Loucy (cell line): ENCODE measurements around the gene AHDC1.

Experiments
- H2AFZ ChIP-seq: fragments of 200-600 bp; sonication (generic); 2 replicates; pipeline ENCODE4 v1.6.0; 2016; ENCODE audit warnings: antibody characterized with exemption, mild to moderate bottlenecking, low read length, moderate library complexity
- H3F3A ChIP-seq: fragments of 200-600 bp; 2 replicates; pipeline ENCODE4 v1.6.0; 2016; ENCODE audit warnings: antibody characterized with exemption, low read depth, mild to moderate bottlenecking
- H3K27me3 ChIP-seq: fragments of 200-600 bp; sonication (generic); 2 replicates; pipeline ENCODE4 v1.6.1; 2014; ENCODE audit warnings: low read length, mild to moderate bottlenecking; ENCODE audit not compliant: insufficient read depth, poor library complexity, severe bottlenecking
- H3K36me3 ChIP-seq: fragments of 200-600 bp; sonication (generic); 2 replicates; pipeline ENCODE4 v1.6.1; 2016; ENCODE audit warnings: low read length; ENCODE audit not compliant: insufficient read depth
- H3K4me1 ChIP-seq: fragments of 200-600 bp; sonication (generic); 2 replicates; pipeline ENCODE4 v1.5.1; 2014; ENCODE audit warnings: low read length, mild to moderate bottlenecking; ENCODE audit not compliant: insufficient read depth, poor library complexity, severe bottlenecking
- H3K4me2 ChIP-seq: fragments of 200-600 bp; sonication (generic); 2 replicates; pipeline ENCODE4 v1.6.0; 2014; ENCODE audit warnings: antibody characterized with exemption, low read length, low read depth, mild to moderate bottlenecking; ENCODE audit not compliant: poor library complexity, severe bottlenecking
- H3K4me3 ChIP-seq: fragments of 200-600 bp; sonication (generic); 2 replicates; pipeline ENCODE4 v1.5.1; 2014; ENCODE audit warnings: low read length, mild to moderate bottlenecking, mixed read lengths; ENCODE audit not compliant: poor library complexity, severe bottlenecking
- H3K79me2 ChIP-seq: fragments of 200-600 bp; sonication (generic); 2 replicates; pipeline ENCODE4 v1.6.1; 2014; ENCODE audit warnings: low read length; ENCODE audit not compliant: insufficient read depth
- H3K9ac ChIP-seq: fragments of 200-600 bp; sonication (generic); 2 replicates; pipeline ENCODE4 v1.6.0; 2014; ENCODE audit warnings: mild to moderate bottlenecking, low read depth, low read length, moderate library complexity; ENCODE audit not compliant: poor library complexity, severe bottlenecking
- H3K9me2 ChIP-seq: fragments of 200-600 bp; sonication (generic); replicated peaks from 2 replicates; pipeline ENCODE4 v1.6.1; 2016; ENCODE audit warnings: low read depth, low read length, mixed read lengths
- H3K9me3 ChIP-seq: fragments of 200-600 bp; sonication (generic); 2 replicates; pipeline ENCODE4 v1.6.1; 2014; ENCODE audit warnings: mild to moderate bottlenecking, antibody characterized with exemption, low read length, low read depth; ENCODE audit not compliant: insufficient read depth
- H4K20me1 ChIP-seq: fragments of 200-600 bp; sonication (generic); 2 replicates; pipeline ENCODE4 v1.6.0; 2014; ENCODE audit warnings: antibody characterized with exemption, low read length, mild to moderate bottlenecking; ENCODE audit not compliant: insufficient read depth, poor library complexity, severe bottlenecking
- EZH2phosphoT487 ChIP-seq: fragments of 200-600 bp; IDR thresholded peaks from 2 replicates; pipeline ENCODE4 v1.6.1; 2018; ENCODE audit warnings: antibody characterized with exemption, mild to moderate bottlenecking, moderate library complexity, borderline replicate concordance
- TF ChIP-seq, protein P1 (sequence below): fragments of 200-600 bp; sonication (generic); conservative IDR thresholded peaks from 2 replicates; pipeline ENCODE4 v1.5.1; 2014; ENCODE audit warnings: mild to moderate bottlenecking, antibody characterized with exemption, low read length

AHDC1 gene

DNA sequence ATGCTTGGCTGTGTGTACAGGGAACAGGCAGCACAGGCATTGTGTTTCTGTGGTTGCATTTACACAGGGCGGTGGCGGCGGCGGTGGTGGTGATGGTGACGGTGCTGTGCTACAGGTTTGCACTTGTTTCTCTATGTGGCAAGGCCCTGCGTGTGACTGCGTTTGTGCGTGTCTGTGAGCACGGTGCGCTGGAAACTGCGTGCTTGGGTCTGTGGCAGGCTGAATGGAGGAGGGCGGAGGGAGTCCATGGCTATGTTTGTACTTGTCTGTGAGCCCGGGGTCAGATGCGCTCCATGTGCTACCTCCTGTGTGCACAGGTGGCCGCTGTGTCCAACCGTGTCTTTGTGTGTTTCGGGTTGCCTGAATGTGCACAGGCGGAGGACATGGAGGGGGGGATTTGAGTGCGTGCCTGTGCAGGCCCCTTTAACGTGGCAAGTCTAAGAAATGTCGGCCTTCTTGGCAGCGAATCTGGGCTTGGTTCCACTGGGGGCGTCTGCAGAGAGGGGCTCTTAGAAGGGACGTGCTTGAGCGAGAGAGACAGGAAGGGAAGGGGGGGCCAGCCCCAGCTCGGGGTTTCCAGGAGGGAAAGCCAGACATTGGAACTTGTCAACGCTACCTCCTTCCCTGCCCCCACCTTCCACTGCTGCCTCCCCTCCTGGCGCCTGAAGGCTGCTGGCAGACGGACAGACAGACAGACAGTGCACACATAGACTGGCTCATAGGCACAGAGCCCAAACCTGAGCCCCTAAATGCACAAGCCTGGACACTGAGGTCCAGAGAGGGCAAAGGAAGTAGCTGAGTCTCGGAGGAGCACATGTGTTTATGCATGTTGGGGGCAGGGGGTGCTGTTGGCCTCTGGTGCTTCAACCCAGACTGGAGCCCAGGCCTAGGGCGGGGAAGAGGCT is 81.3 kb downstream of the AHDC1 start:
- peaks cover 24% of the 10 kb centered on the region; the same call in 1 of the 2 replicates for H3K79me2 ChIP-seq
- TF ChIP-seq EZH2phosphoT487: no peak
- TF ChIP-seq, protein P1, sequence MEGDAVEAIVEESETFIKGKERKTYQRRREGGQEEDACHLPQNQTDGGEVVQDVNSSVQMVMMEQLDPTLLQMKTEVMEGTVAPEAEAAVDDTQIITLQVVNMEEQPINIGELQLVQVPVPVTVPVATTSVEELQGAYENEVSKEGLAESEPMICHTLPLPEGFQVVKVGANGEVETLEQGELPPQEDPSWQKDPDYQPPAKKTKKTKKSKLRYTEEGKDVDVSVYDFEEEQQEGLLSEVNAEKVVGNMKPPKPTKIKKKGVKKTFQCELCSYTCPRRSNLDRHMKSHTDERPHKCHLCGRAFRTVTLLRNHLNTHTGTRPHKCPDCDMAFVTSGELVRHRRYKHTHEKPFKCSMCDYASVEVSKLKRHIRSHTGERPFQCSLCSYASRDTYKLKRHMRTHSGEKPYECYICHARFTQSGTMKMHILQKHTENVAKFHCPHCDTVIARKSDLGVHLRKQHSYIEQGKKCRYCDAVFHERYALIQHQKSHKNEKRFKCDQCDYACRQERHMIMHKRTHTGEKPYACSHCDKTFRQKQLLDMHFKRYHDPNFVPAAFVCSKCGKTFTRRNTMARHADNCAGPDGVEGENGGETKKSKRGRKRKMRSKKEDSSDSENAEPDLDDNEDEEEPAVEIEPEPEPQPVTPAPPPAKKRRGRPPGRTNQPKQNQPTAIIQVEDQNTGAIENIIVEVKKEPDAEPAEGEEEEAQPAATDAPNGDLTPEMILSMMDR: peak; percentile 56
- peaks cover 84% of the 10 kb centered on the region for H3K4me1 ChIP-seq

DNA sequence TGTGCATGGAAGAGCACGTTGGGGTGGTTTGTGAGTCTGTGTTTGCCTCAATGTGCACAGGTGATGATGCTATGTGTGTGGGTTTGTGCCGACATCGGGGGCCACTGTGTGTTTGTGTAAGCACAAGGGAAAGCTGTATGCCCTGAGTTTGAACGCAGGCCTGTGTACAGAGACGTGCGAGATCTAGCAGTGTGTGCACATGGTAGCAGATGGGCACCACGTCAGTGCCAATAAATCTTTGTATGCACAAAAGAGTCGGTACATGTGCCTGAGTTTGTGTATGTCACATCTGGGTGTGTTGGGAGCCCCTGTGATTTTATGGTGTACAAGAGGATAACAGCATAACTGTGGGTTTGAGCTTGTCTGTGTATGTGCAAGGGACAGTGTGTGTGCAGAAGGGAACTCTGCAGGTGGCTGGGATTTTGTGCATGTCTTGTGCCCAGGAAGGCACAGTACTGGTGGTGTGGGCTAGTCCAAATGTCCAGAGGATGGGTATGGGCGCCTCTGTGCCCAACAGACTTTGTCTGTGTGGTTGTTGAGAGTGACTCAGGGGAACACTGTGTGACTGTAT is 82.0 kb downstream of the AHDC1 start:
- Histone ChIP-seq H2AFZ (peak overlapping the region; percentile 54), H3K27me3 (no peaks in the 10 kb centered on the region), H3K4me2 (peak overlapping the region; percentile 88), H3K4me3 (peak overlapping the region; percentile 71), H3K9me3 (no peaks in the 10 kb centered on the region), H3K9me2 (no peaks in the 10 kb centered on the region), H3K9ac (peak overlapping the region; percentile 79), H3K79me2 (peaks cover 24% of the 10 kb centered on the region; the same call in 1 of the 2 replicates), H3K4me1 (peaks cover 82% of the 10 kb centered on the region), H3K36me3 (no peaks in the 10 kb centered on the region), H4K20me1 (no peaks in the 10 kb centered on the region), H3F3A (no peaks in the 10 kb centered on the region)
- TF ChIP-seq, protein P1: no peak
- TF ChIP-seq EZH2phosphoT487: no peak

More for the DNA sequence above, 81.3 kb downstream of the AHDC1 start:
- no peaks in the 10 kb centered on the region for H3K27me3 ChIP-seq
- H3K36me3 ChIP-seq: no peaks in the 10 kb centered on the region
- H2AFZ ChIP-seq: no peak overlapping the region
- H3K9me2 ChIP-seq: no peaks in the 10 kb centered on the region
- no peaks in the 10 kb centered on the region for H3K9me3 ChIP-seq
- peak overlapping the region; percentile 79 for H3K9ac ChIP-seq
- H3K4me2 ChIP-seq: peak overlapping the region; percentile 88
- H3F3A ChIP-seq: no peaks in the 10 kb centered on the region
- no peaks in the 10 kb centered on the region for H4K20me1 ChIP-seq
- H3K4me3 ChIP-seq: peak overlapping the region; percentile 71

DNA sequence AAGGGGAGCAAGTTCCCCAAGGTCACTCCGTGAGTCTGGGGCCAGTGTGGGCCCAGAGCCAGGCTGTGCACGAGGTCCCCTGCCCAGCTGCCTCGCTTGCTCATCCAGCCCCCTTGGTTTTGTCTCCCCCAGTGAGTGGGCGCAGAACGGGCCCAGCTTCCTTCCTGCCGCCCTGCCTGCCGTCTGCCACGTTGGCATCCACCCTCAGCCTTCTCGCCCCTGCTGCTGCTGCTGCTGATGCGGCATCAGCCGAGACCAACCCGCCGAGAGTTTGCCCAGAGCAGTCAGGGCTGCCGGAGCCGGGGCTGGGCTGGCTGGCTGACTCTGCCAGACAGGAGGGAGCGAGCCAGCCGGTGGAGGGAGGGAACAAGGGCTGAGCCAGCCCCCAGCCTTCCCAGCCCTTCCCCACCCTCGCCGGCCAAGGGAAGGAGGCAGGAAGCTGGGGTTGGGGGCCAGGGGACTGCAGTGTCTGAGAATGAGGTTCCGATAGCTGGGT is 82.6 kb downstream of the AHDC1 start:
- peaks cover 76% of the 10 kb centered on the region for H3K4me1 ChIP-seq
- H3K9ac ChIP-seq: peak overlapping the region; percentile 79
- H4K20me1 ChIP-seq: no peaks in the 10 kb centered on the region
- peaks cover 21% of the 10 kb centered on the region; the same call in 1 of the 2 replicates for H3K79me2 ChIP-seq
- H3K27me3 ChIP-seq: no peaks in the 10 kb centered on the region
- no peaks in the 10 kb centered on the region for H3K9me2 ChIP-seq
- H3K9me3 ChIP-seq: no peaks in the 10 kb centered on the region
- peak overlapping the region; percentile 54 for H2AFZ ChIP-seq
- H3F3A ChIP-seq: no peaks in the 10 kb centered on the region
- H3K4me2 ChIP-seq: peak overlapping the region; percentile 88
- H3K4me3 ChIP-seq: peak overlapping the region; percentile 71
- no peaks in the 10 kb centered on the region for H3K36me3 ChIP-seq
- no peak for TF ChIP-seq EZH2phosphoT487
- TF ChIP-seq, protein P1: no peak
